Esophagus muscularis mucosa (tissue), 3 donors: ENCODE measurements around the gene ADNP.

ENCODE experiments used
- POLR2A ChIP-seq: fragments of 450-650 bp; IDR thresholded peaks from one replicate; pipeline ENCODE4 v1.6.1; 2017; ENCODE audit warnings: antibody characterized with exemption, moderate library complexity, mild to moderate bottlenecking, low read depth
- POLR2AphosphoS5 ChIP-seq, 2 donors: sonication (generic); formaldehyde crosslinking; IDR thresholded peaks; one replicate each; pipeline ENCODE4 v1.6.1; 2017; ENCODE audit warnings: antibody characterized with exemption in 2 of 2
- TF ChIP-seq, protein P1 (sequence below), 3 experiments: fragments of 200-600 bp in 2 of 3; fragments of 450-650 bp in 1 of 3; sonication (generic) in 2 of 3; IDR thresholded peaks; one replicate each; pipeline ENCODE4 v1.5.1; 2017 to 2019; ENCODE audit warnings: antibody characterized with exemption in 3 of 3, mild to moderate bottlenecking in 2 of 3, moderate library complexity in 1 of 3

DNA sequence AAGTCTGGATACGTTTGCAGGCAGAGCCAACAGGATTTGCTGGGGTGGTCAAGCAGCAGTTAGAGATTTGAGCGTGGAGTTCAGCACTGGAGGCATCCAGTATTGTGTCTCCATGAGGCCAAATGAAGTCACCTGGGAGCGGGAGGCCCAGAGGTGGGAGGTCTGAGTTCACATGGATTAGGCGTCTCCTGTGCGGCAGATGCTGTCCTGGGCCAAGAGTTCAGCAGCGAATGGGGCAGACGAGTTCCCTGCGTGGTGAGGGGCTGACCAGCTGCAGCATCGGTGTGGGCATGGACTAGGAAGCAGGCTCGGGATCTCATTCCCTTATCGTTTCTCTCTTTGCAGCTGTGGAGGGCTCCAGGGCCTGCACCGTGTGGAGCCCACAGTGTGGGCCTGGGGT, 70.2 kb downstream of the ADNP start:
- TF ChIP-seq, protein P1, sequence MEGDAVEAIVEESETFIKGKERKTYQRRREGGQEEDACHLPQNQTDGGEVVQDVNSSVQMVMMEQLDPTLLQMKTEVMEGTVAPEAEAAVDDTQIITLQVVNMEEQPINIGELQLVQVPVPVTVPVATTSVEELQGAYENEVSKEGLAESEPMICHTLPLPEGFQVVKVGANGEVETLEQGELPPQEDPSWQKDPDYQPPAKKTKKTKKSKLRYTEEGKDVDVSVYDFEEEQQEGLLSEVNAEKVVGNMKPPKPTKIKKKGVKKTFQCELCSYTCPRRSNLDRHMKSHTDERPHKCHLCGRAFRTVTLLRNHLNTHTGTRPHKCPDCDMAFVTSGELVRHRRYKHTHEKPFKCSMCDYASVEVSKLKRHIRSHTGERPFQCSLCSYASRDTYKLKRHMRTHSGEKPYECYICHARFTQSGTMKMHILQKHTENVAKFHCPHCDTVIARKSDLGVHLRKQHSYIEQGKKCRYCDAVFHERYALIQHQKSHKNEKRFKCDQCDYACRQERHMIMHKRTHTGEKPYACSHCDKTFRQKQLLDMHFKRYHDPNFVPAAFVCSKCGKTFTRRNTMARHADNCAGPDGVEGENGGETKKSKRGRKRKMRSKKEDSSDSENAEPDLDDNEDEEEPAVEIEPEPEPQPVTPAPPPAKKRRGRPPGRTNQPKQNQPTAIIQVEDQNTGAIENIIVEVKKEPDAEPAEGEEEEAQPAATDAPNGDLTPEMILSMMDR (IDR thresholded peaks at IDR 0.05): no peak
- TF ChIP-seq POLR2A (no peak), POLR2AphosphoS5 (IDR thresholded peaks at IDR 0.05) (no peak)
